Pancreas (tissue), 10 donors: ENCODE data around the gene PTPRK. TPM values are rescaled to one million over a fixed set of nuclear protein-coding genes. Genes with fewer than 3 reads are reported as not detected.

Experiments
- ATAC-seq, 4 donors: fragments of 200-7000 bp; cut with Tn5 transposase; one replicate each; pipeline versions ENCODE4 v1.8.0 to v1.9.1; 2020; ENCODE audit warnings: mild to moderate bottlenecking in 4 of 4, moderate library complexity in 4 of 4
- DNase-seq, 6 donors: peaks; one replicate each; pipeline ENCODE4 v3.0.0-alpha.2; 2020
- FAIRE-seq: peaks from 2 replicates; lab custom pipeline; 2012; peaks lifted over from hg19 to GRCh38; lab: Jason Lieb, UNC
- H3K27ac ChIP-seq, 4 donors: fragments of 200-600 bp; sonication (generic); 1 replicate in 3 of 4; 2 replicates in 1 of 4; pipeline versions ENCODE4 v1.5.0 to v1.8.0; 2020
- H3K27me3 ChIP-seq, 4 donors: fragments of 200-600 bp; one replicate each; pipeline ENCODE4 v1.8.0; 2021
- H3K36me3 ChIP-seq, 3 donors: fragments of 200-600 bp; sonication (generic) in 1 of 3; one replicate each; pipeline versions ENCODE4 v1.5.0 to v1.8.0; 2020 to 2021
- H3K4me1 ChIP-seq, 3 donors: fragments of 200-600 bp; one replicate each; pipeline ENCODE4 v1.8.0; 2021
- H3K4me3 ChIP-seq, 4 donors: fragments of 200-600 bp; sonication (generic) in 2 of 4; one replicate each; pipeline versions ENCODE4 v1.5.0 to v1.8.0; 2020 to 2021
- H3K9me3 ChIP-seq, 4 donors: fragments of 200-600 bp; one replicate each; pipeline ENCODE4 v1.8.0; 2021
- CTCF ChIP-seq, 4 donors: fragments of 200-600 bp; sonication (generic) in 3 of 4; IDR thresholded peaks; one replicate each; pipeline versions ENCODE4 v1.5.0 to v1.8.0; 2021; ENCODE audit warnings: antibody characterized with exemption in 4 of 4
- WGBS, 2 donors: extraction: QIAGEN DNeasy Blood & Tissue Kit; methylation state at CpG; one replicate each; pipeline ENCODE4 v1.1.7; 2013; 5-methylcytosine and 5-hydroxymethylcytosine counted together
- intact Hi-C, 3 donors: fragments of 100-400 bp; cut with DNase I; formaldehyde crosslinking; loops; one replicate each; pipeline versions ENCODE4 v1.11.1 to v1.14.2; 2022
- polyA plus RNA-seq, 2 donors: library from polyadenylated mRNA; stranded (reverse); fragments of 200-250 nt; gene quantifications; one replicate each; pipeline ENCODE4 v1.2.3, GENCODE V29; 2013
- total RNA-seq, 6 donors: library from RNA; stranded (reverse); fragmentation: NEBNext Ultra II Directional in 4 of 6; extraction: Animal tissue kit (Norgen Biotek cat#: 25700) in 4 of 6; gene quantifications; one replicate each; pipeline versions ENCODE4 v1.2.1 to v1.2.4, GENCODE V29; 2021 to 2023
- donor health status: healthy with polysubstance abuse.
- donor health status: DM: no; HTN: no; CAD: no; lungs with moderate emphysema.
- donor health status: DM: no; HTN: no; CAD: no.
- donor health status: control.
- donor health status: control.
- donor health status: Bipolar disorder and iron deficiency.
- donor health status: DM: yes; HTN: yes; CAD: no.
- donor health status: DM: no; HTN: no; CAD: no.
- donor health status: DM: no; HTN: no; CAD: no.
- donor health status: DM: yes; HTN: yes; CAD: no.

PTPRK gene
- total and polyA plus RNA-seq, 8 donors: 10.5 to 72.7 (median 51.7) TPM

DNA sequence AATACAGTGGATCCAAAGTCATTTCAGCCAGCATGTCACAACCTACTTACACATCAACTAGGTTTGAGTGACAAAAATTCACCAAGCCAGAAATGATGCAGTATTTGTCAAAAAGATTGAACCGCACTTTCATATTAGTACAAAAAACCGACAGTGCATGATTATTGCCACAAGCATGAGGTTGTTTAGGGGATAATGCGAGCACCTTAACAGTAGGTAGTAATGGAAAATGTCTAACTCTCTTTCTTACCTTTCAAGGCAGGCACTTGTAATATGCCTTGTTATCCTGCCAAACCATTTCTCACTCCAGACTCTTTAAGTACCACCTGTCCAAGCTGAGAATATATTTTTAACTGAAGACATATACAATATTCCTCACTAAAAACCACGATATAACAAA, 349.2 kb downstream of the PTPRK start:
- no peak for ATAC-seq
- WGBS, 2 donors: 93 to 95% methylated on average over 4 of the region's 4 CpGs
- intact Hi-C loops: no loop called here
- TF ChIP-seq CTCF (IDR thresholded peaks at IDR 0.05): no peak
- H3K27ac ChIP-seq: no peak overlapping the region
- no peaks in the 10 kb centered on the region for H3K27me3 ChIP-seq
- H3K36me3 ChIP-seq: no peaks in the 10 kb centered on the region
- peaks cover 0 to 4% (median 3%) of the 10 kb centered on the region in 3 donors for H3K4me1 ChIP-seq
- FAIRE-seq: no peak
- H3K4me3 ChIP-seq: no peak overlapping the region
- no peak for DNase-seq
- no peaks in the 10 kb centered on the region for H3K9me3 ChIP-seq

DNA sequence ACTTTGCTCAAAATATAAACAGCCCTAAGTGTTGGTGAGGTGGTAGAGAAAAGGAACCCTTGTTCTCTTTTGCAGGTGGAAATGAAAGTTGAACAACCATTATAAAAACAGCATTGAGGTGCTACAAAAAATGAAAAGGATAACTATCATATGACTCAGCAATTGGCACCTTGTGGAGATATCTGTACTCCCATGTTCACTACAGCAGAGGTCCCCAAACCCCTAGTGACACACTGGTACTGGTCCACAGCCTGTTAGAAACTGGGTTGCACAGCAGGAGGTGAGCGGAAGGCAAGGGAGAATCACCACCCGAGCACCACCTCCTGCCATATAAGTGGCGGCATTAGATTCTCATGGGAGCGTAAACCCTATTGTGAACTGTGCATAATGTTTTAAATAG, 352.2 kb downstream of the PTPRK start:
- WGBS, 2 donors: 96 to 100% methylated on average over 4 of the region's 4 CpGs
- no peaks in the 10 kb centered on the region for H3K36me3 ChIP-seq
- no peak for DNase-seq
- TF ChIP-seq CTCF (IDR thresholded peaks at IDR 0.05): no peak
- peaks cover 0 to 4% (median 0%) of the 10 kb centered on the region in 3 donors for H3K4me1 ChIP-seq
- peak in 2 of 4 donors; percentile 11 to 25 for ATAC-seq
- H3K27me3 ChIP-seq: no peaks in the 10 kb centered on the region
- intact Hi-C loops: no loop called here
- no peak overlapping the region for H3K27ac ChIP-seq
- no peak overlapping the region for H3K4me3 ChIP-seq
- H3K9me3 ChIP-seq: no peaks in the 10 kb centered on the region
- FAIRE-seq: no peak

- intact Hi-C loops: no loop called here
- no peak for ATAC-seq
- no peaks in the 10 kb centered on the region for H3K27me3 ChIP-seq
These were observed 352.8 kb downstream of the PTPRK start for GRCh38 chr6:128167552-128167951.

DNA sequence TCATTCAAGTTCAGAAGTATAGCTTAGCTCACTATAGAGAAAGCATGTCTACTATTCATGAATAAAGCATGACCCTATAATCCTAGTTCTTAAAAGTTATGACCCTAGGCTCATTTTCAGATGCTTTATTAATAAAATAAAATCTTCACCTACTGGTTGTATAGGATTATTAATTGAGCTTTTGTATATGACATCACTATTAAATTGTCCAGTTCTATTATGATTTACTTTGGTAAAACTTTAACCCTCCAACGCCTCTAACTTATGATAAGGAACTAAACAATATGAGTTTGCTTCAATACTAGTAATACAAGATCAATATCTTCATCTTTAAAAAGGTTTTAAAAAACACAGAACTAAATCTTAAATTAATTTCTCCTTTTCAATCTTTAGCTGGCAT, 356.1 kb downstream of the PTPRK start:
- Histone ChIP-seq H3K27me3 (no peaks in the 10 kb centered on the region), H3K4me1 (no peaks in the 10 kb centered on the region), H3K4me3 (no peak overlapping the region), H3K36me3 (no peaks in the 10 kb centered on the region), H3K9me3 (no peaks in the 10 kb centered on the region), H3K27ac (no peak overlapping the region)
- TF ChIP-seq CTCF (IDR thresholded peaks at IDR 0.05): no peak
- intact Hi-C loops: no loop called here
- no peak for FAIRE-seq
- 73 to 88% methylated on average over 1 of the region's 1 CpG for WGBS, 2 donors
- DNase-seq: no peak
- no peak for ATAC-seq

More at GRCh38 chr6:128167552-128167951, 352.8 kb downstream of the PTPRK start:
- no peaks in the 10 kb centered on the region for H3K36me3 ChIP-seq
- DNase-seq (no peak), FAIRE-seq (peak; percentile 5)
- no peaks in the 10 kb centered on the region for H3K9me3 ChIP-seq
- no peak for TF ChIP-seq CTCF (IDR thresholded peaks at IDR 0.05)
- H3K4me3 ChIP-seq: no peak overlapping the region
- peaks cover 0 to 4% (median 0%) of the 10 kb centered on the region in 3 donors for H3K4me1 ChIP-seq
- no peak overlapping the region for H3K27ac ChIP-seq

GRCh38 chr6:128162423-128162822, 358.0 kb downstream of the PTPRK start:
- Histone ChIP-seq H3K4me1 (no peaks in the 10 kb centered on the region), H3K4me3 (no peak overlapping the region), H3K36me3 (no peaks in the 10 kb centered on the region), H3K27ac (no peak overlapping the region), H3K9me3 (no peaks in the 10 kb centered on the region), H3K27me3 (no peaks in the 10 kb centered on the region)
- ATAC-seq: no peak
- intact Hi-C loops: no loop called here
- no peak for FAIRE-seq
- 85 to 87% methylated on average over 2 of the region's 2 CpGs for WGBS, 2 donors
- DNase-seq: no peak
- no peak for TF ChIP-seq CTCF (IDR thresholded peaks at IDR 0.05)
